Myometrial cell (primary cell): ENCODE measurements around the gene ZNF800. TPM values are rescaled to one million over a fixed set of nuclear protein-coding genes. Genes with fewer than 3 reads are reported as not detected.

ENCODE experiments used
- total RNA-seq: library from RNA; depleted of rRNA; stranded (reverse); fragments of >200 nt; gene quantifications from 2 replicates; pipeline ENCODE4 v1.2.3, GENCODE V29; 2015

ZNF800 gene
- 12.4 and 17.6 TPM in 2 replicates for total RNA-seq

GRCh38 chr7:127392566-127393367, at the start of gene ZNF800:
ZNF800 (minus strand) TSS chr7:127392708; CDS start chr7:127391557, 1,151 bp downstream.

Other genes with a start within 250 kb of the ZNF800 start
- not detected in 2 replicates for gene GRM8, start 139.8 kb downstream of the ZNF800 start, total RNA-seq
- 13.6 and 13.8 TPM in 2 replicates for gene GCC1, start 192.9 kb upstream of the ZNF800 start, total RNA-seq
- 280 and 304 TPM in 2 replicates for gene ARF5, start 195.7 kb upstream of the ZNF800 start, total RNA-seq
- gene FSCN3, start 201.0 kb upstream of the ZNF800 start, total RNA-seq: 0.18 and 3.5 TPM in 2 replicates
- not detected in 2 replicates for gene PAX4, start 225.4 kb upstream of the ZNF800 start, total RNA-seq